T1000 (cell line): ENCODE data around the gene TRMU.

Experiments used
- DNase-seq: peaks from one replicate; lab custom pipeline; 2025; ENCODE audit warnings: mixed read lengths; lab: John Stamatoyannopoulos, UW

Gene TRMU

DNA sequence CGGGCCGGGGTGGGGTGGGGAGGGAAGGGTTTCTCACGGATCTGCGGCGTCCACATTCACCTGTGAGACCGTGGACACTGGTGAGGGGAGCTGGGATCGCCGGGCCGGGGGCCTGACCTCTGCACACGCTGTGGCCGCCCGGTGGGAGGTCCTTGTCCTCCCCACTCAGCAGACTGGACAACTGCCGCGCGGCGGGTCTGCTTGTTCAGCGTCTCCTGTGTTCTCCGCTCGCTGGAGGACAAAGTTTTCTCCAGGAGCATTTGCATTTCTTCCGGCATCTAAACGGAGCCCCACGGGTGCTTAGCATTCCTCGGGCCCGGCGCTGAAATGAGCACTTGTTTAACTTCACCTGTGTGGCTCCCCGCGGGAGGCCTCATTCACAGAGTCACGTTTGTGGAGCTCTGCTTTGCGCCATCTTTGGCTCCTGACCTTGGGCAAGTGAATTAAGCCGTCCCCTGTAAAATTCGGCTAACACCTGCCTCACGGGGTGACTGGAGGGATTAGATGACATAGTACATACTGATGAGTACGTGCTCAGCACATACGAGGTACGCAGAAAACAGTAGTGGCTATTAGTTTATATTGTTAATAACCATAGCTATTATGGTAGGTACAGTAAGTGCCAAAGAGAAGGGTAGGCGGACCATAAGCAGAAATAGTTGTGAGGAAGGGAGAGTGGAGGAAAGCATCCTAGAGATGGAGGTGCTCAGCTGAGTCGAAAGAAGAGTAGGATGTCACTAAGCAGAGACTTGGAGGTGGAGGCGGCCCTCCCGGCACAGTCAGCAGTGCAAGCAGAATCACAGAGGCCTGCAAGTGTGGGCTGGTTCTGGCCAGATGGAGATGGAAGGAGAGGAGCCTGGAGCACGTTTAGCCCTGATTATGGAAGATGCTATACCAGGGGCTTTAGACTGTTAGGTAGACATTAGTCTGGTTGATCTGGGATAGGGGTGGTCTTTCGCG is 885 bp downstream of the TRMU start:
- DNase-seq: no peak

DNA sequence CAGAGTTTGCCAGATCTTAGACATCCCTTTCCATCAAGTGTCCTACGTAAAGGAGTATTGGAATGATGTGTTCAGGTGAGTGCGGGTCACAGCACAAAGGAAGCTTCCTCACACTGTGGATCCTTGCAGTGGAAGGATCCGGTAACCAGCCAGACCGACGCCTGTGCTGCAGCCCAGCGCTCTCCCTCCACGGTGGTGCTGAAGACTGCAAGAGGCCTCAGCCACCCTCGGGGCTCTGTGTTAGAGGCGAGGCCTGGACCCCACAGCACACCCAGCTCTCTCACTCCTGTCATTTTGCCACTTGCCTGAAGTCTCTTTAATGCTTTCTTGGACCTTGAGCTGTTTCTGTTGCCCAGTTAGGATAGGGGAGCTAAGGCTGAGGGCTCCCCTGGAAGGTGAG is 2.4 kb downstream of the TRMU start:
- no peak for DNase-seq

GRCh38 chr22:46338636-46339035 is 3.1 kb downstream of the TRMU start:
- DNase-seq: no peak

- no peak for DNase-seq
Measured at GRCh38 chr22:46339956-46340355, 4.4 kb downstream of the TRMU start.

DNA sequence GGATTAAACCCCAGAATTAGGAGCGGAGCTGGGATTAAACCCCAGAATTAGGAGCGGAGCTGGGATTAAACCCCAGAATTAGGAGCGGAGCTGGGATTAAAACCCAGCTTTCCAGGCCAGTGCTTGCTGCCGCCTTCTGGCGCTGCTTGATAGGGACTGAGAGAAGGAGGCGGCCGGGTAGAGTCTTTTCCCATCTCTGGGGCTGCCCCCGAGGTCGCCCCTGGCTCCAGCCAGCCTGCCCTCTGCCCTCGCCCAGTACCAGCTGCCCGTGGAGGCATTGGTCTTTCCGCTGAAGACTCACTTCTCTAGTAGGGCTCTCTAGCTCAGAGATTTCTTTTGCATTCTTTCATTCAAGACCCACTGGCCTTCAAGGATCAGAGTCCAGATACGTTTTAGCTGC is 5.2 kb downstream of the TRMU start:
- no peak for DNase-seq

GRCh38 chr22:46346680-46347405 is 11.3 kb downstream of the TRMU start:
- no peak for DNase-seq

GRCh38 chr22:46347646-46348045 is 12.1 kb downstream of the TRMU start:
- DNase-seq: no peak

- no peak for DNase-seq
Measured at GRCh38 chr22:46348099-46348695, 12.7 kb downstream of the TRMU start.

GRCh38 chr22:46349238-46349637 is 13.7 kb downstream of the TRMU start:
- DNase-seq: no peak

GRCh38 chr22:46349681-46350080 is 14.2 kb downstream of the TRMU start:
- DNase-seq: no peak

- DNase-seq: no peak
Measured at GRCh38 chr22:46350121-46350520, 14.6 kb downstream of the TRMU start.

DNA sequence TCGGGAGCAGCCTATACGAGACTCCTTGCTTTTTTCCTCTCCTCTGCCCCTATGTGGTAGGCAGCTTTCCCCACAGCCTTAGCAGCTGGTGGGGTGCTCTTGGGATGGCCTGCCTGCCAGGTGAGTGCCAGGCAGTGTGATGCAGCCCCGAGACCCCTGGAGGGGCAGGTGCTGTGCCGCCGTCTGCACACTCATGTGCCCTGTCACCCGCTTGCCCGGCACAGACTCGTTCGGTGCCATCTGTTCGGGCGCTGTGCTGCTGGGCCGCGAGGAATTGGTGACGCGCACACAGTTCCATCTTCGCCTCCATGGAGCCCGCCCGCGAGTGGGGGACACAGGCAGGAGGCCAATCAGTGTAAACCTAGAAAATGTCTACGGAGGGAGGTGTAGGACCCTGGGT is 15.1 kb downstream of the TRMU start:
- DNase-seq: no peak

DNA sequence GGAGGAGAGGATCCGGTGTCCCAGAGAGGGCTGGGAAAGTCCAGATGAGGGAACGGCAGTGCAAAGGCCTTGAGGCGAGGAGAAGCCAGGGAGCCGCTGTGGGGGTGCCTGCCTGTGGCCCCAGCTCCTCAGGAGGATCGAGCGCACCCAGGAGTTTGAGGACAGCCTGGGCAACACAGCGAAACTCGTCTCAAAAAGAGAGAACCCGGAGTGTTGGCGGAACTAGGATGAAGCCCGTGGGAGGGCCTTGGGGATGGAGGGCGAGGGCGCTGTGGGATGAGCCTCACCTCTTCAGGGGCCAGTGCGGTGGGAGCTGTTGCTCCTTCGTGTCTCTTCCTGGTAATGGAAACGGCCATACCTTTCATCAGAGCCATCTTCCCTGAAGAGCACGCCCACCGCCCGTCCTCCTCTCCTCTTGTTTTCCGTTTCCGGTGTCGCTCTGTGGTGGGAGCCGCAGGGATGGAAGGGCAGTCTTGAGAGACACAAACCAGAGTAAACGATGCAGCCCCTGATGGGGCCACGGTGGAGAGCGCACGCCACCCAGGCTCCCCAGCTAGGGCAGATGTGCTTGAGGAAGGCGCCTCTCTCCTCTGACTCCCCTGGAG is 15.7 kb downstream of the TRMU start:
- DNase-seq: no peak

GRCh38 chr22:46351767-46352166 is 16.3 kb downstream of the TRMU start:
- DNase-seq: no peak

- DNase-seq: no peak
Measured at GRCh38 chr22:46352276-46352675, 16.8 kb downstream of the TRMU start.

- DNase-seq: no peak
Measured at GRCh38 chr22:46352691-46353386, 17.3 kb downstream of the TRMU start.

DNA sequence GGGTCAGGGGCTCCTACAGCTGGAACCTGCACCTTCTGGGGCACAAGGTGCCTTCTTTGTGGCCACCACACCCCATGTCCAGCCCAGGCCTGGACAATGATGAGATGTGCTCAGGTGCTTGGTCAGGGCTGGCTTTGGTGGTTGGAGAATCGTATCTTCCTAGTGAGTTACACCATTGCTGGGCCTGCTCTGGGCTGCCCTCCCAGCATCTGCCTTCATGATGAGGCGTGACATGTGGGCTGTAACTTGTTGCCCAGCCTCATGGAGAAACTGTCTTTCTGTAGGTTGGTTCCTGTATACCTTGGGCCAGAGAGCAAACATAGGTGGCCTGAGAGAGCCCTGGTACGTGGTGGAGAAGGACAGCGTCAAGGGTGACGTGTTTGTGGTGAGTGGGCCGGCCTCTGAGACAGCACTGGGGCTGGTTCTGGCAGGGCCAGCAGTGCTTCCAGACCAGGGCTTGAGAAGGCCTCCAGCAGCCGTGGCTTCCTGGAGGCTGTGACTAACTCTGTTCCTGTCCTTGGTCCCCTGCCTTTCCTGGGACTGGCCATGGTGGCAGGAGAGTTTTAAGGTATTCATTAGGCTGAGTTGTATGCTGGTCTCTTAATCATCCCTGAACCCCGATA is 18.1 kb downstream of the TRMU start:
- no peak for DNase-seq

DNA sequence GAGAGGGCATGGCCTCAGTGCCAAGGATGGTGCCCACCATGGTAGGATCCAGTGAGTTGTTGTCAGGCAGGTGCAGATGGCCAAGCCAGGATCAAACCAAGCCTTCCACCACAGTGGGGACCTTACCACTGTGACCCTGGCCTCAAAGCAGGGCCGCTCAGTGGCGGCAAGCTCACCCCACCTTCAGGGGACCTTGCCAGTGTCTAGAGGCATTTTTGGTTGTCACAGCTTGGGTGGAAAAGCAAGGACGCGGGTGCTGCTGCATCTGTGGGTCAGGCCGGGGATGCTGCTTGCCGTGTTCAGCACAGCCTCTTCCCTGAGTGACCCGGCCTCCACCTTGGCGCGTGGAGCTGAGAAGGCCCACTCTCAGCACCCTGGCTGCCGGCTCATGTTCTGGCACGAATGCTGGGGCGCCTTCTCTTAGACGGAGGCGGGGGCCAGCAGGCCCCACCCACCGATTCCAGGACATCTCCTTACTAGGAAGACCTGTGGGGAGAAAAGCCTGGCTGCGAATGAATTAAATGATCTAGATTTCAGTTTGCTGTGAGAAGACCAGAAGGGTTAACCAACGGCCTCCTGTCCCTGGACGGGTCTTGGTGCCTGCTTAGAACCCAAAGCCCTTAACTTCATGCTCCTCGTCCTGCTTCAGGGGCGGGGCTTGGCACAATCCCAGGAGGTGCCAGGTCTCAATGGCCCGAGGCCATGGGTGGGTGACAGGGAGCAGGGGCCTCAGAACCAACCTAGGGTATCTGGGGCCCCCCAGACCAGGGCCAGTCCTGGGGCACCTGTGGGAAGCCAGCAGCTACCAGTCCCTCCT is 18.9 kb downstream of the TRMU start:
- DNase-seq: no peak

DNA sequence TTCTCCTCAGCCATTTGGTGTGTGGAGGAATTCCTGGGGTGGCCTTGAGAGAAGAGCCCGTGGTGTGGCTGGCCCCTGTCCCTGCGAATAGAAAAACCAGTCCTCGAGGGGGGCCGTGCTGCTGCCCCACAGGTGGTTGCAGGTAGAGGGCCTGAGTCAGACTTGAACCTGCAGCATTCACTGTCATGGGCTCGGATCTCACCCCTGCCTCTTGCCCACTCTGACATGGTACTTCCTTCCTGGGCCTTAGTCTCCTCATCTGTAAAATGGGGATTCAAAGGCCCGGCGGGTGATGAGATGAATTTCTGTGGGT is 19.4 kb downstream of the TRMU start:
- DNase-seq: no peak

GRCh38 chr22:46355369-46355995 is 20.0 kb downstream of the TRMU start:
- no peak for DNase-seq
